Endothelial cell of umbilical vein (primary cell): Measurements from ENCODE around the gene ALPL. TPM values are rescaled to one million over a fixed set of nuclear protein-coding genes. Genes with fewer than 3 reads are reported as not detected.

Source experiments
- BruUV-seq: library from RNA; stranded (reverse); fragments of 400-500 nt; replicated peaks from 2 replicates; lab custom pipeline; 2021; lab: Mats Ljungman, UMichigan
- CTCF ChIA-PET: fragments of 300-600, 350-600 bp; sonication (Branson Sonifier 250); formaldehyde crosslinking; loops from one replicate; lab custom pipeline; 2021; ENCODE audit warnings: antibody characterized with exemption, inconsistent platforms; lab: Charles Lee
- POLR2A ChIA-PET: fragments of 300-600, 350-600 bp; sonication (Branson Sonifier 250); formaldehyde crosslinking; loops from one replicate; lab custom pipeline; 2021; ENCODE audit warnings: antibody characterized with exemption, inconsistent platforms; lab: Charles Lee
- DNase-seq: peaks from one replicate; pipeline ENCODE4 v3.0.0-alpha.2; 2011; ENCODE audit warnings: low read depth, low spot score
- FAIRE-seq: peaks from 2 replicates; lab custom pipeline; 2011; peaks lifted over from hg19 to GRCh38; lab: Jason Lieb, UNC
- H2AFZ ChIP-seq: 2 replicates; pipeline ENCODE4 v1.6.0; 2012; ENCODE audit warnings: low read depth, low read length, control low read depth, inconsistent platforms
- H3K27ac ChIP-seq: 2 replicates; pipeline ENCODE4 v1.5.1; 2011; ENCODE audit warnings: low read depth, mild to moderate bottlenecking, control low read depth, low read length, moderate library complexity; ENCODE audit not compliant: insufficient read depth
- H3K27me3 ChIP-seq, 2 experiments: 2 replicates each; pipeline versions ENCODE4 v1.6.0 to v1.6.1; 2011; ENCODE audit warnings: low read length in 2 of 2, mixed read lengths in 1 of 2; ENCODE audit not compliant: control insufficient read depth in 2 of 2, insufficient read depth in 2 of 2
- H3K36me3 ChIP-seq, 2 experiments: 2 replicates in 1 of 2; 3 replicates in 1 of 2; pipeline ENCODE4 v1.5.1; 2011; ENCODE audit warnings: low read length in 2 of 2, mild to moderate bottlenecking in 1 of 2, moderate library complexity in 1 of 2; ENCODE audit not compliant: control insufficient read depth in 2 of 2, insufficient read depth in 2 of 2; ENCODE audit errors: extremely low read depth in 1 of 2
- H3K4me1 ChIP-seq: 3 replicates; pipeline ENCODE4 v1.5.1; 2011; ENCODE audit warnings: mild to moderate bottlenecking, low read length; ENCODE audit not compliant: control insufficient read depth, insufficient read depth; ENCODE audit errors: extremely low read depth
- H3K4me2 ChIP-seq: 2 replicates; pipeline ENCODE4 v1.6.1; 2011; ENCODE audit warnings: low read length, control low read depth, mixed read lengths; ENCODE audit not compliant: insufficient read depth
- H3K4me3 ChIP-seq, 3 experiments: fragments of 200-600 bp in 1 of 3; sonication (generic), shearing (Covaris generic) in 1 of 3; replicated peaks in 1 of 3; 2 replicates each; pipeline ENCODE4 v1.5.1; 2011 to 2016; ENCODE audit warnings: control low read depth in 3 of 3, low read length in 3 of 3, mild to moderate bottlenecking in 2 of 3, inconsistent platforms in 1 of 3, low read depth in 1 of 3, moderate library complexity in 1 of 3; ENCODE audit not compliant: insufficient read depth in 1 of 3
- H3K79me2 ChIP-seq: 2 replicates; pipeline ENCODE4 v1.6.0; 2012; ENCODE audit warnings: low read length, inconsistent platforms; ENCODE audit not compliant: control insufficient read depth, insufficient read depth
- H3K9ac ChIP-seq: replicated peaks from 2 replicates; pipeline ENCODE3; 2011; ENCODE audit warnings: low read length, control low read depth; ENCODE audit not compliant: insufficient read depth; ENCODE audit errors: extremely low read depth
- H3K9me1 ChIP-seq: replicated peaks from 3 replicates; pipeline ENCODE4 v1.6.0; 2011; ENCODE audit warnings: mild to moderate bottlenecking, low read length; ENCODE audit not compliant: control insufficient read depth, insufficient read depth; ENCODE audit errors: extremely low read depth
- H3K9me3 ChIP-seq: replicated peaks from 2 replicates; pipeline ENCODE4 v1.5.1; 2012; ENCODE audit warnings: low read length, inconsistent platforms; ENCODE audit not compliant: control insufficient read depth, insufficient read depth
- H4K20me1 ChIP-seq: replicated peaks from 2 replicates; pipeline ENCODE3; 2011; ENCODE audit warnings: mild to moderate bottlenecking, low read length; ENCODE audit not compliant: control insufficient read depth, insufficient read depth; ENCODE audit errors: extremely low read depth
- FOS ChIP-seq: IDR thresholded peaks from 2 replicates; pipeline ENCODE4 v1.6.1; 2011; ENCODE audit warnings: mild to moderate bottlenecking, low read length, moderate library complexity, borderline replicate concordance; ENCODE audit not compliant: insufficient read depth
- POLR2AphosphoS5 ChIP-seq: IDR thresholded peaks from 2 replicates; pipeline ENCODE4 v1.6.1; 2012; ENCODE audit warnings: low read depth, mild to moderate bottlenecking, control low read depth, low read length, moderate library complexity; ENCODE audit not compliant: insufficient read depth
- dilution Hi-C: fragments of 300-500 bp; cut with MboI; formaldehyde crosslinking; loops from one replicate; pipeline ENCODE4 v1.15.0; 2019; ENCODE audit warnings: low sequenced_read_pairs; ENCODE audit not compliant: extremely low pct_ligation_motif_present
- intact Hi-C: fragments of 100-400 bp; cut with micrococcal nuclease; formaldehyde crosslinking; loops from one replicate; pipeline ENCODE4 v1.10.0; 2022
- polyA plus RNA-seq, 4 experiments: library from polyadenylated mRNA; depleted of rRNA in 3 of 4; stranded (reverse) in 3 of 4; unstranded in 1 of 4; fragments of >200 nt; gene quantifications; 2 replicates each; pipeline versions ENCODE4 v1.2.1 to v1.2.3, GENCODE V29; 2011 to 2012; ENCODE audit warnings: missing spikeins in 1 of 4
- total RNA-seq: library from RNA; stranded (reverse); gene quantifications from 2 replicates; pipeline ENCODE4 v1.2.3, GENCODE V29; 2021

Gene ALPL
- total and polyA plus RNA-seq, 2 donors (not counting 3 experiments of a cell fraction or from before 2014, with no cell fraction given), result 0.38 to 0.92 TPM

DNA sequence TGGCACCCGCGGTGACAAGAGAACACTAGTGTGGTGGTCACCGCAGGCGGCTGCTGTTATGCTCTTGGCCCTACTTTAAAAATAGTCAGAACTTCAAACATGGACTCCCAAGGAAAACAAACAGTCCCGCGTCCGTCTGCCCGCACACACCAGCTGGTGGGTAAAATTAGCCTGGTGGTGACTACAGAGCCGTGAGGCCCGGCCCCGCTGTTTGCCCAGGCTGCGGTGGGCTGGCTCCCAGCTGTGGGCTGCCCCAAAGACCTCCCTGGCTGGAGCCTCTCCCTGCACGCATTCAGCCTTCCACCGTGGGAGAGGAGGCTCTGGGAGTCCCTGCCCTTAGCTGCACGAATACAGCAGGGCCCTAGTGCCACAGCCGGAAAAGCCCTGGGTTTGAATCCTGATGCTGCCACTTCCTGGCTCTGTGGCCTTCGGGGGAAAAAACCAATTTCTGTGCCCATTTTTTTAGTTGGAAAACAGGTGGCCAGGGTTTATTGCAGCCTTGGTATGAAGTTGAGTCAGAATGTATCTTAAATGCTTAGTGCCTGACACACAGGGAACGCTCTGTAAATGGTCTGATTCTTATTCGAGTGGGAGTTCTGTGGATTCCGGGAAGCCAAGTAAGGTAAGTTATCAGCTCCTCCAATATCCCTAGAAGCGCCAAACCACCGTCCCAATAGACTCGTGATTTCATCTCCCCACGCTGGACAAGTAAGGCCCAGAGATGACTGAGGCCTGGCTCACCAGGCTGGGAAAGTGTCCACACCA lies 58.2 kb downstream of the ALPL start:
- H3K9me3 ChIP-seq, result no peaks in the 10 kb centered on the region
- no peak overlapping the region for H3K4me3 ChIP-seq
- H4K20me1 ChIP-seq, result no peaks in the 10 kb centered on the region
- peaks cover 0 to 2% of the 10 kb centered on the region in 2 experiments for H3K27me3 ChIP-seq
- DNase-seq (no peak), FAIRE-seq (no peak)
- no TSS peak for BruUV-seq
- no peak overlapping the region for H3K27ac ChIP-seq
- intact Hi-C loops (no loop called here), dilution Hi-C loops (no loop called here)
- CTCF ChIA-PET, result no interaction called here
- H3K4me2 ChIP-seq, result no peak overlapping the region
- no peak overlapping the region for H2AFZ ChIP-seq
- no peaks in the 10 kb centered on the region for H3K36me3 ChIP-seq
- TF ChIP-seq POLR2AphosphoS5, result no peak
- H3K9me1 ChIP-seq, result no peaks in the 10 kb centered on the region
- H3K4me1 ChIP-seq, result no peaks in the 10 kb centered on the region
- POLR2A ChIA-PET, result no interaction called here
- H3K9ac ChIP-seq, result no peak overlapping the region
- H3K79me2 ChIP-seq, result no peaks in the 10 kb centered on the region

DNA sequence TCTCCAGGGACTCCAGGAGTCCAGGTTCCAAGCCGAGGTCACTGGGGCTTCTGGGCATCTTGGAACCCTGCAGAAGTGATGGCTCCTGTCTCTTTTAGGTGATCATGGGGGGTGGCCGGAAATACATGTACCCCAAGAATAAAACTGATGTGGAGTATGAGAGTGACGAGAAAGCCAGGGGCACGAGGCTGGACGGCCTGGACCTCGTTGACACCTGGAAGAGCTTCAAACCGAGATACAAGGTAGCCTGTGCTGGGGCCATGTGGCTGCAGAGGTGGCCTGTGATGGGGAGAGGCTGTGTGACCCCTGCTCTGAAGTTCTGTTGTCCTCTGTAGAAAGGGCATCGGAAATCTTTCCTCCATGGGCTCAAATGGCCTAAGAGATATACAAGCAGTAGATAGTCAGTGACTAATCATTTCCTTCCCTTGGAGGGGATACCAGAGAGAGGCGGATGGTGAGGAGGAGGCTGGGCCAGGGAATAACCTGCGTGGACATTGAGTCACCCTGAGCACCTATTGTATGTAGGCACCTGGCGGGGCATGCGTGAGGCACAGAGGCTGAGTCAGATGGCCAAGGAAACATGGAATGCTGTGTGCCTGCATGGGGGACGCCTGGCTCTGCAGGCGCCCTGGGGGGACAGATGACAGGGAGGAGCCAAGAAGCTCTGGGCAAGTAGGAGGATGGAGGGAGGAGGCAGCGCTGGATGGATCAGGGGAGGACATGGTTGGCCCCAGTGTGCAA lies 59.0 kb downstream of the ALPL start:
- Histone ChIP-seq H3K36me3 (no peaks in the 10 kb centered on the region), H3K79me2 (no peaks in the 10 kb centered on the region), H4K20me1 (no peaks in the 10 kb centered on the region), H3K4me2 (no peak overlapping the region), H3K27ac (no peak overlapping the region), H2AFZ (no peak overlapping the region), H3K27me3 (peaks cover 0 to 6% of the 10 kb centered on the region in 2 experiments), H3K9me1 (no peaks in the 10 kb centered on the region), H3K9ac (no peak overlapping the region), H3K4me3 (no peak overlapping the region), H3K4me1 (no peaks in the 10 kb centered on the region), H3K9me3 (no peaks in the 10 kb centered on the region)
- DNase-seq (peak; percentile 7), FAIRE-seq (no peak)
- no TSS peak for BruUV-seq
- intact Hi-C loops (no loop called here), dilution Hi-C loops (no loop called here)
- ChIA-PET CTCF (no interaction called here), POLR2A (no interaction called here)
- no peak for TF ChIP-seq POLR2AphosphoS5
- peak; percentile 52 for TF ChIP-seq FOS
